Bronchial epithelial cell (primary cell): Measurements from ENCODE around the gene IQCE. TPM values are rescaled to one million over a fixed set of nuclear protein-coding genes. Genes with fewer than 3 reads are reported as not detected.

Source experiments
- DNase-seq: peaks from one replicate; pipeline ENCODE4 v3.0.0-alpha.2; 2010; ENCODE audit warnings: low read depth
- FAIRE-seq: peaks from 2 replicates; lab custom pipeline; 2011; peaks lifted over from hg19 to GRCh38; lab: Jason Lieb, UNC
- H3K27me3 ChIP-seq: 2 replicates; pipeline ENCODE4 v1.5.1; 2011; ENCODE audit warnings: low read length; ENCODE audit not compliant: control insufficient read depth, insufficient read depth
- H3K36me3 ChIP-seq: 2 replicates; pipeline ENCODE4 v1.5.1; 2011; ENCODE audit warnings: low read length; ENCODE audit not compliant: control insufficient read depth, insufficient read depth
- H3K4me3 ChIP-seq: 2 replicates; pipeline ENCODE4 v1.5.1; 2011; ENCODE audit warnings: mild to moderate bottlenecking, low read depth, low read length, control low read depth
- total RNA-seq: library from RNA; depleted of rRNA; stranded (reverse); fragments of >200 nt; gene quantifications from 2 replicates; pipeline ENCODE4 v1.2.1, GENCODE V29; 2014
- TF ChIP-seq, protein P1 (sequence below): IDR thresholded peaks from 2 replicates; pipeline ENCODE4 v1.5.1; 2011; ENCODE audit warnings: mild to moderate bottlenecking, moderate library complexity, low read length, control low read depth, inconsistent platforms; ENCODE audit not compliant: insufficient read depth, severe bottlenecking

IQCE gene
- total RNA-seq, 1 donor from 2014 or later = 6.3 TPM

DNA sequence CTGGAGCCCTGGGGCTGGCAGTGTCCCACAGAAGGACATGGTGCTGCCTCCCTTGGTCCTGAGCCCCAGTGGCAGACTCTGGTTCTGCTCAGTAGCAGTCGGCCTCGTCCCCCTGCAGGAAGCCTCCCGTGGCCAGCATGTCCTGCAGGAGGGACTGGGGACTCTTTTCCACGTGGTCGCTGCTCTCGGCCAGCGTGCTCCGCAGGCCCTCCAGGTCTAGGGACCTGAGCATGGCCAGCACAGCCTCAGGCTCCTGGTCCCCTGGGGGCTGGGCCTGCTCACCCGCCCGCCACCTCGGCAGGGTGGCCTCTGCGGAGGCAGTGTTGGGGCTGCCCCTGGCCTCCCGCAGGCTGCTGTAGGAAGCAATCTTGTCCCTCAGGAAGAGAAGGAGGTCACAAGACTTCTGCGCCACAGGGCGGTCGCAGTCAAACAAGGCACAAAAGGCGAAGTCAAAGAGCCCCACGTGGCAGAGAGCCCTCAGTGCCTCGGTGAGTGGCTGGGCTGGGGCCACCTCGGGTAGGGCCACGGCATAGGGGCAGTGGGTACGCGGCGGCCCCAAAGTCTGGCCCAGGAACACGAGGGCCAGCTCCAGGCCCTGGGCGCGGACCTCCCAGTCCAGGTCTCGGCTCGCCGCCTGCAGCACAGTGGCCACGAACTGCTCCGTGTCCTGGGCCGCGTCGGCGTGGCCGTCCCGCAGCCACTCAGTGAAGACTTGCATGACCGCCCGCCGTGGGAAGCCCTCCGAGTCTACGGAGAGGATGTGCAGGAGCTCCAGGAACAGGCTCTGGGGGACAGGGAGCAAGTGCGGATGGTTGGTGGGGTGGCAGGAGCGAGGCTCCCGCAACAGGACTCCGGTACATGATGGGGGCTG, 20.6 kb upstream of the IQCE start:
- Histone ChIP-seq H3K36me3 (peaks cover 28% of the 10 kb centered on the region), H3K4me3 (no peak overlapping the region), H3K27me3 (no peaks in the 10 kb centered on the region)
- FAIRE-seq (peak; percentile 60), DNase-seq (no peak)
- TF ChIP-seq, protein P1, sequence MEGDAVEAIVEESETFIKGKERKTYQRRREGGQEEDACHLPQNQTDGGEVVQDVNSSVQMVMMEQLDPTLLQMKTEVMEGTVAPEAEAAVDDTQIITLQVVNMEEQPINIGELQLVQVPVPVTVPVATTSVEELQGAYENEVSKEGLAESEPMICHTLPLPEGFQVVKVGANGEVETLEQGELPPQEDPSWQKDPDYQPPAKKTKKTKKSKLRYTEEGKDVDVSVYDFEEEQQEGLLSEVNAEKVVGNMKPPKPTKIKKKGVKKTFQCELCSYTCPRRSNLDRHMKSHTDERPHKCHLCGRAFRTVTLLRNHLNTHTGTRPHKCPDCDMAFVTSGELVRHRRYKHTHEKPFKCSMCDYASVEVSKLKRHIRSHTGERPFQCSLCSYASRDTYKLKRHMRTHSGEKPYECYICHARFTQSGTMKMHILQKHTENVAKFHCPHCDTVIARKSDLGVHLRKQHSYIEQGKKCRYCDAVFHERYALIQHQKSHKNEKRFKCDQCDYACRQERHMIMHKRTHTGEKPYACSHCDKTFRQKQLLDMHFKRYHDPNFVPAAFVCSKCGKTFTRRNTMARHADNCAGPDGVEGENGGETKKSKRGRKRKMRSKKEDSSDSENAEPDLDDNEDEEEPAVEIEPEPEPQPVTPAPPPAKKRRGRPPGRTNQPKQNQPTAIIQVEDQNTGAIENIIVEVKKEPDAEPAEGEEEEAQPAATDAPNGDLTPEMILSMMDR = no peak

DNA sequence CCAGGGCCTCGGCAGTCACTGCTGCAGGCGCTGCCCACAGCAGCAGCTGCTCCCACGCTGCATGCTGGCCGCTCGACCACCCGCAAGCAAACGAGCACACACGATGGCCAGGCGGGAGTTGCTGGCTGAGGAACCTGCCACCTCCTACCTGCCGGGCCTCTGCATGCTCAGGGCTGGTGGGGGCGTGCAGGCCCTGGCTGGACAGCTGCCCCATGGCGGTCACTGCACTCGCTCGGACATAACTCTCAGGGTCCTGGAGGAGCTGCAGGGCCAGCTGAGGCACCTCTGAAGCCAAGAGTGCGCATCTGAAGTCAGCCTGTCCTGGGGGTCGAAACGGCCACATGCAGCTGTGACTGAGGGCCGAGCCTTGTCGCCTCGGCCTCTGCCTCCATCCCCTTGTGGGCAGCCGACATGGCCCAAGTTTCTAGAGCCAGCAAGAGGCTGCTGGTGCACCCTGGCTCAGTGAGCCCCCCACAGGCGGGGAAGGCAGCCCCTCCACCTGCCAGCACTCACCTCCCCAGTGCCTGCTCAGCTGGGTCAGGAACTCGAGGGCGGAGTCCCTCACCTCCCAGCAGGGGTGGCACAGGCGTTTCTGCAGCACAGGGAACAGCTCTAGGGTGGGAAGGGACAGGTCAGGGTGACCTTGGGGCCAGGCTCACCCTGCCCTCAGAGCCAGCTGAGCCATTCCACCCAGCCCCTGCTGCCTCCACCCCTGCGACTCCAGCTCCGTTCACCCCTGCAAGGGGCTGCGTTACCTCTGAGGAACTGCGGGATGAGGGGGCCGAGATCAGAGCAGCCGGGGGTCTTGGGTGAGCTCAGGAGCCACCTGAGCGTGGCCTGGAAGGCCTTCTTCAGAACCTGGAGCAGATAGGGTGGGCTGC, 19.5 kb upstream of the IQCE start:
- Histone ChIP-seq H3K4me3 (no peak overlapping the region), H3K27me3 (no peaks in the 10 kb centered on the region), H3K36me3 (peaks cover 28% of the 10 kb centered on the region)
- TF ChIP-seq, protein P1 = no peak
- DNase-seq (no peak), FAIRE-seq (no peak)

DNA sequence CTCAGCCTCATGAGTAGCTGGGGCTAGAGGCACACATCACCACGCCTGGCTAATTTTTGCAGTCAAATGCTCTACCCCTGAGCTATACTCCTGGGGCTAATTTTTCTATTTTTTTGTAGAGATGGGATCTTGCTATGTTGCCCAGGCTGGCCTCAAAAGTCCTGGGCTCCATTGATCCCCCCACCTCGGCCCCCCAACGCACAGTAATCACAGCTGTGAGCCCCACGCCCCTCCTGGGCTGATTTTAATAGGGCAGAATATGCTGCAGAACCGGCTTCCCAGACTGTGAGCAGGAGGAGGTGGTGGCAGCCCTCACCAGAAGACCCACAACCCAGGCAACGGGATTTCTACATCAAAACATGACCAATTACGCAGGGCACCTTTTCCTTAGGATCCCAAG, 18.6 kb upstream of the IQCE start:
- TF ChIP-seq, protein P1 = no peak
- FAIRE-seq = no peak
- Histone ChIP-seq H3K4me3 (no peak overlapping the region), H3K27me3 (no peaks in the 10 kb centered on the region), H3K36me3 (peaks cover 28% of the 10 kb centered on the region)
- no peak for DNase-seq

DNA sequence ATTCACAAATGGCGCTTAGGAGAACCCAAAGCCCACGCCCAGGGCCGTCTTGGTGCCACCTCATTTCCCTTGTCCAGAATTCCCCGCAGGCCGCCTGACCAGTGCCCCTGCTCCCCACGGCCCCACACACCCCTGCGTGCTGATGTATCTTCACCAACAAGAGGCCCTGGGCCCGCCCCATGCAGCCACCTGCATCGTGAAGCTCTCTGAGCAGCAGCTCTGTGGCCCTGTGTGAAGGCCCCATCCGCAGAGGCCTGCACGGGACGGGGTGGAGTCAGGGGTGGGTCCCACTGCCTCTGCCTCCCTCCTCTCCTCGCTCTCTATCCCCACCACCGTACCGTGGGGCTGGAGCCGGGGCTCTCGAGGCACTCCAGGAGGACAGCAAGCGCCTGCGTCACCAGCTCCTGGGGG, 18.1 kb upstream of the IQCE start:
- FAIRE-seq = no peak
- no peak for DNase-seq
- no peak overlapping the region for H3K4me3 ChIP-seq
- peaks cover 29% of the 10 kb centered on the region for H3K36me3 ChIP-seq
- TF ChIP-seq, protein P1 = no peak
- H3K27me3 ChIP-seq = no peaks in the 10 kb centered on the region

DNA sequence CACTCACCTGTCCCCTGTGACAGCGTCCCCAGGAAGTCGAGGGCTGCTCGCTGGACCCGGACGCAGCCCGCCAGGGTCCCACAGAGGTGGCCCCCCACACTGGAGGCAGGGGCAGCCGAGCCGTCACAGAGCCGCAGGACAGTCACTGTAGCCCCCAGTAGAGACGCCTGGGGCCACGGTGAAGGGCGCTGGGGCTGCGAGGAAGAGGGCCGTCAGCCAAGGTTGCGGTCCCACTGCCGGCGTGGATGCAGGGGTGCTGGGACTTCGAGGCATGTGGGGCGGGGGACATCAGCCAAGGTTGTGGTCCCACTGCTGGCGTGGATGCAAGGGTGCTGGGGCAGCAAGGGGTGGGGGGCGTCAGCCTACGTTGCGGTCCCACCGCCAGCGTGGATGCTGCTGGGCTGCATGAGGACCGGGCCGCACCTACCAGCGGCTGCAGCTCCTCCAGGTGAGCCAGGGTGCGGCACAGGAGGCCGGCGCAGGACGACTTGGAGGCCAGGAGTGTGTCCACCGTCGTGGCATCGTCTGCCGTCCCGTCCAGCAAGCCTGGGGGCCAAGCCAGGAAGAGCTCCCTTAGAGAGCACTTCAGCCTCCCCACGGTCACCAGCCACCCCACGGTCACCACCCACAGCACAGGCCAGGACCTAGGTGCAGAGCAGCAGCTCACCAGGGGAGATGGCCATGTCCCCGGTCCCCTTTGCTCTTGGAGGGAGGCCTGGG, 17.3 kb upstream of the IQCE start:
- FAIRE-seq (no peak), DNase-seq (no peak)
- TF ChIP-seq, protein P1 = no peak
- H3K36me3 ChIP-seq = peaks cover 33% of the 10 kb centered on the region
- no peak overlapping the region for H3K4me3 ChIP-seq
- H3K27me3 ChIP-seq = no peaks in the 10 kb centered on the region
